DMS153 treated with DMSO at 0.1 percent for 48 hours (cell line): ENCODE results near the gene POU2F2.

Experiments
- DNase-seq: peaks from one replicate; lab custom pipeline; 2025; ENCODE audit not compliant: unreplicated experiment; lab: John Stamatoyannopoulos, UW

Gene POU2F2

DNA sequence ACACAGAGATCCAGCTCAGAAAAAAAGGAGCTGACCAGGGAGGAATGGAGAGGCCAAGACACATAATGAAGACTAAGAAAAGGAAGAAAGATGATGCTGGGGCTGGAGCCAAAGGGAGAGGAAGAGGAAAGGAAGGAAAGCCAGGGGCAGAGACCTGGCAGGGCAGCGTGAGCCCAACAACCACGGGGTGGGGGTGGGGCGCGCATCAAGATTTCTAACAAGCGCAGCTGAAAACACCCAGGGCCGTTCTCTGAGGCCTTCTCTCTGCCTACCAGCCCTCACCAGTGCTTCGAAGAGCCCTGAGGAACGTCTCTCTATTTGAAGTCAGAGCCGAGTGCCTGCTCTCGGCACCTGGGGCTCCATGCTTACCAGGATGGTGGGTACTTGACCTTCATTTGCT is 23.6 kb upstream of the POU2F2 start:
- DNase-seq = no peak

GRCh38 chr19:42154471-42155323 is 22.5 kb upstream of the POU2F2 start:
- peak; percentile 63 for DNase-seq

DNA sequence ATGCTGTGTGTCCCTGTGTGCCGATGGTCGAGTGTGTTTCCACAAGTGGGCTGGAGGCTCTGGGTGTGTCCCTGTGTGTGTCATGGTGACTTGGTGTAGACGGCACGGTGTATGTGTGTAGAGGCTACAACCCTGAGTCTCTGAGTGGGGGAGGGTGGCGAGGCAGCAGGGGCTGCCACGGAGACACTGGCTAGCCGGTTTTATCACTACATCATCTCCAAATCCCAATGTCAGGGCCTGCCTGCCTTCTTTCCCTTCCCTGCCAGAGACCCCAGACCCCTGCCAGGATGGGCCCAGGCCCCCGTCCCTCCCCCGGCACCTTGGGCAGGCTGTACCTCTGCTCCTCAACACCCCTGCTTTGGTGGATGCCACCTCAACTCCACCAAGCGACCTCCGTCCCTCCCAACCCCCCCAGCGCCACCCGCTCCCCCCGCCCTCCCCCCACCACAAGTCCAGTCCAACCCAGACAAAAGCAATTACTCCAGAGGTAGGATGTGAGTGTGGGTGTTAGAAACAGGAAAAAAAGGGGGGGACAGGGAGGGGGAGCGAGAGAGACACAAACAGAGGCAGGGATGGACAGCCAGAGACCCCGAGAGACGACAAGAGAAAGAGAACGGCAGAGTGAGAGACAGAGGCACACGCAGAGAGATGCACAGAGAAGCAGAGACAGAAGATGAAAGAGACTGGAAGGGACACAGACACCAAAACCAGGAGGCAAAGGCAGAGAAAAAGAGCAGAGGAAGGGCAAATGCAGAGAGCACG is 21.6 kb upstream of the POU2F2 start:
- DNase-seq = peak; percentile 67

- DNase-seq = no peak
These were observed 20.8 kb upstream of the POU2F2 start for GRCh38 chr19:42152910-42153671.

DNA sequence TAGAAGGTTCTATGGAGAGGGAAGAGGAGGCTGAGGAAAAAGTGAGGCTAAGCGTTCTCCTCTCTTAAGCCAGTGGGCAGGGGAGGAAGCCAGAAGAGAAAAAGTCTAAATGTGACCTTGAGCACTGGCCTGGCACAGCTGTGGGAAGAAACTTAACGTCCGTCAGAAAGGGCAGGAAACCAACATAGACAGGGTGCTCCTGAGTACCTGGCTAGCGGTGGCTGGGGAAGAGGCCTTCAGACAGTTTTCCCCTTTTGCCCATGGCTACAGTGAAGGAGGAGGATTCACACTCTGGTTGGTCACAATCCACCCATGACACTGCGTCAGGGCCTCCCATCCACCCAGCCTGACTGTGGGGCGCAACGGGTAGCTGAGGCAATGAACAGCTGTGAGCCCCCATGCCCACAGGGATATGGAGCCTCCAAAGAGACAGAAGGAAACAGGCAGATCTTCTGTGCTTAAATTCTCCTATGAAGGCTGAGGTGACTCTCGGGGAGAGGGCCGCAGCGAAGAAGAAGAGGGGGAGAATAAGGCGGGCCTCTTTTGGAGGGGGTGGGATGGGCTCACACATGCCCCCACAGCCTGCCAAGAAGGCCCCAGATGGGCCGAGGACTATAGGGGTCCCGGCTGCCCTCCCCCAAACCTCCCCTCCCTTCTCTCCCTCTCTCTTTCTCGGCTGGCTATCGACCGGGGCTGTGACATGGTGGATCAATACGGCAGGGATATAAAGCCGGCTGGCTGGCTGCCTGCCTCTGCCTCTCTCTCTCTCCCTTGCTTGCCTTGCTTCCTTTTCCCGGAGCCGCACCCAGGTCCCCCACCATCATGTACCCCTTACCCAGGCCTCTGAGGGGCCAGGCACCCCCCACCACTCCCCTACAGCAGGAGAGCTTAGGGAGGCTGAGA is 19.8 kb upstream of the POU2F2 start:
- no peak for DNase-seq

GRCh38 chr19:42150911-42151361 is 18.7 kb upstream of the POU2F2 start:
- no peak for DNase-seq

- peak; percentile 50 for DNase-seq
These were observed 18.1 kb upstream of the POU2F2 start for GRCh38 chr19:42150364-42150763.

- peak; percentile 28 for DNase-seq
These were observed 17.4 kb upstream of the POU2F2 start for GRCh38 chr19:42149447-42150202.

DNA sequence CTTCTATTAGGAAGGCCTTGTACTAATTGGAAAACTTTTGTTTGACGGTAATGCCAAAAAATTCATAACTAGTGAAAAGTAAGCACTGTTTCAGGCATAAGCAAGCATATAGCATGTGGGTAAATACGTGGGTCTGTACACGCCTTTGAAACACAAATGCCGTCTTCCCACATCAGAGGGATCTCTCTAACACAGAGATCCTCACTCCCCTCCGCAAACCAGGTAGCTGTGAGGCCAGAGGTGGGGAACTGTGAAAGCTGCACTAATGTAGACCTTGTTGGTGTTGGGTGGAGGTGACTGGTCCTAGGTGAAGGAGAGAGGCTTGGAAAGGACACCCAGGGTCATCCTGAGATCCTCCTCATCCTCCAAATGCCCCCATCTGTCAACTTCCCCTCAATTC is 16.0 kb upstream of the POU2F2 start:
- DNase-seq = no peak

DNA sequence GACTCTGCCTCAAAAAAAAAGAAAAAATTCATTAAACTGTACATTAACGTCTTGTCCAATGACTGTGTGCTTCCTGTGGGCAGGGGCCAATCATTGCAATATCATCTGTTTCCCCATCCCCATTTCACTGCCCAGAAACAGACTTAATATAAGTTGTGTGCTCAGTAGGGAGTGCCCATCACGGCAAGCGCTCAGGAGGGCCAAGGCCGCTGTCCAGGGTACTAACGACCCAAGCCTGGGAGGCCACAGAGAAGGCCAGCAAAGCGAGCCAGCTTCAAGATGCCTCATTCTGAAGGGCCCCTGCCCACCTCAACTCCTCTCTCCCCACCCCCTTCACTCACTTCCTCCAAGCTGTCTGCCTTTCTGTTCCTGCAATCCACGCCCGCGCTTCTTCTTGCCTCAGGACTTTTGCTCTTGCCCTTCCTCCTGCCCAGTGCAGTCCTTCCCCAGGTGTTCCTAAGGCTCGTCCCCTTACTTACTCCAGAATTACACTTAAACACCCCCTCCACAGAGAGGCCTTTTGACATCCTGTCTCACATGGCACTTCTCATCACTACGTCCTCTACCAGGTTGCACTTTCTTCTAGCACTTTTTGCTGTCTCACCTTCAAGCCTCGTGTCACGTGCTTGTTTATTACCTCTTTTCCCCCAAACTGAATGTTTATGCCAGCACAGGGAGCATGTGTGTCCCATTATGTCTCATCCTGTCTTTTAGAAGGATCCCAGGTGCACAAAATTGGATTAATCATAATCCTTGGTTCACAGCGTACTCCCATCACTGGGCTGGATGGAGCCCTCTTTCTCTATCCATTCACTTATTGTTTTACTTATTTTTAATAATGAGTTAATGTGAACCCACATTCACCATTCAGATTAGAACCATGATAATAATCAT is 11.3 kb upstream of the POU2F2 start:
- no peak for DNase-seq

DNA sequence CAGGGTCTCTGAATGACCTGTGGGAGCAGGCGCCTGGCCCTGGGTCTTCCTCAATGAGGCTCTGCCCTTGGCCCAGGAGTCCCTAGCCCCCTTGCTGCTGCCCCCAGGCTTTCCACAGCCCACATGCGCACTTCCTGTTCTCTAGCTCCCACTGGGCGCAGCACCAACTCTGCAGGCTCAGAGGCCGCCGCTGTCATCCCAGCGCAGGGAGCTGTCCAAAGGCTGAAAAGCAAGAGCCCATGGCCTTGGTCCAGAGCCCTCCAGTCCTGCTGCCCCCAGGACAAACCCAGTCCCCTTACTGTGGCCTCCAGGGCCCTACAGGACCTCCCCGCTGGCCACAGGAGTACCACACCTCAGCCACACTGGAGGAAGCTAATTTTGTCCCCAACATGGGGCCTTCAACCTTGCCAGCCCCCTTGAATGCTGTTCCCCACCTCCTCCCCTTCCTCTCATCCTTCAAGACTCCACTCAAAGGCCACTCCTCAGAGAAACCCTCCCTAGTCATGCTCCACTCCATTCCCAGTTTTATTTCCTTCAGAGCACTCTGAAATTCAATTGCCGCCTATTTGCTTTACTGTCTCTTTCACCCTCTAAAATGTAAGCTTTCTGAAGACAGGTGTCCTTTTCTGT is 8.0 kb upstream of the POU2F2 start:
- DNase-seq = no peak

GRCh38 chr19:42134535-42135070 is 2.4 kb upstream of the POU2F2 start:
- no peak for DNase-seq

GRCh38 chr19:42132851-42133528 is 744 bp upstream of the POU2F2 start:
- peak; percentile 81 for DNase-seq

DNA sequence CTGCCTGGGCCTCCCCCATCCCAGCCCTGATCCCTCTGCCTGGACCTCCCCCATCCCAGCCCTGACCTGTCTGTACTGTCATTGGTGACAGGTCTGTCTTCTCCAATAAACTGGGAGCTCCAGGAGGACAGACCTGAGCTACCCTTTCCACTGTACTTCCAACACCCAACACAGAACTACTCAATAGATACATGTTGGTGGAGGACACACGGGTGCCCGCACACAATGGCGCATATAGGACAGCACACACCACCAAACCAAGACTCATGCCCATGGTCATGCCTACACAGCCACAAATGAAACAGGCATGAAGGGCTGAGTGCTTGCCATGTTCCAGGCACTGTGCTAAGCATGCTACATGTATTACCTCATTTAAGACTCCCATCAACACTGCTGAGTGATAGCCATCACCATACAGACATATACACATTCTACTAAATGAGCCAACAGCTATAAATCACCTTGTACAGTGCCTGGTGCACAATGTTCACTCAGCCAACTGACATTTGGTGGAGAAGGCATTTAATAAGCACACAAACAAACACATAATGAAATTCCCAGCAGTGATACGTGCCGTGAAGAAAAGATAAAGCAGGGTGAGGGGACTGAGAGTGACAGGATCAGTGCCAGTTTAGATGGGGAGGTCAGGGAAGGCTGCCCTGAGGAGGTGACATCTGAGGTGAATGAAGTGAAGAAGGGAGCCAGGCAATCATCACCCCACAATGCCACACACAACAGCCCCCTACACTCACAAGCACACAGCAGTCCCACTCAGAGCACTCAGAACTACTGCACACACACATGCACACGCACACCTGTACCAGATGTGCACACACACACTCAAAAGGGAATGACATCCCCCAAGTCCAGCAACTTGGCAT is 857 bp downstream of the POU2F2 start:
- no peak for DNase-seq

GRCh38 chr19:42130254-42130573 is 2.0 kb downstream of the POU2F2 start:
- DNase-seq = no peak

GRCh38 chr19:42129399-42130253 is 2.6 kb downstream of the POU2F2 start:
- no peak for DNase-seq
